Osteoblast (primary cell): ENCODE data around the gene ECSCR. TPM values are rescaled to one million over a fixed set of nuclear protein-coding genes. Genes with fewer than 3 reads are reported as not detected.
A peak's percentile ranks its signal among the peaks of the same experiment; 100 is the strongest.

ENCODE experiments used
- DNase-seq: peaks from one replicate; pipeline ENCODE4 v3.0.0; 2011; ENCODE audit warnings: low spot score, mixed read lengths; ENCODE audit not compliant: insufficient read length; ENCODE audit errors: missing footprints
- H2AFZ ChIP-seq: 2 replicates; pipeline ENCODE4 v1.6.0; 2011; ENCODE audit warnings: mild to moderate bottlenecking, low read length
- H3K27ac ChIP-seq: 2 replicates; pipeline ENCODE4 v1.5.1; 2011; ENCODE audit warnings: mild to moderate bottlenecking, low read depth, low read length, moderate library complexity
- H3K27me3 ChIP-seq: 2 replicates; pipeline ENCODE4 v1.6.0; 2012; ENCODE audit warnings: mild to moderate bottlenecking, control low read depth, inconsistent platforms, low read length, moderate library complexity; ENCODE audit not compliant: insufficient read depth
- H3K36me3 ChIP-seq: 2 replicates; pipeline ENCODE4 v1.5.1; 2011; ENCODE audit warnings: mild to moderate bottlenecking, low read length, control low read depth, moderate library complexity; ENCODE audit not compliant: insufficient read depth
- H3K4me1 ChIP-seq: 2 replicates; pipeline ENCODE4 v1.5.1; 2011; ENCODE audit warnings: mild to moderate bottlenecking, low read length, control low read depth, moderate library complexity; ENCODE audit not compliant: insufficient read depth
- H3K4me2 ChIP-seq: 2 replicates; pipeline ENCODE4 v1.6.0; 2011; ENCODE audit warnings: mild to moderate bottlenecking, low read length; ENCODE audit not compliant: insufficient read depth
- H3K4me3 ChIP-seq: fragments of 200-600 bp; sonication (generic); 3 replicates; pipeline ENCODE4 v1.5.1; 2012; ENCODE audit warnings: mild to moderate bottlenecking, low read length, inconsistent platforms; ENCODE audit not compliant: insufficient read depth
- H3K79me2 ChIP-seq: 2 replicates; pipeline ENCODE4 v1.6.0; 2012; ENCODE audit warnings: mild to moderate bottlenecking, low read length, control low read depth, inconsistent platforms; ENCODE audit not compliant: insufficient read depth
- H3K9me3 ChIP-seq: 2 replicates; pipeline ENCODE4 v1.5.1; 2011; ENCODE audit warnings: low read depth, low read length, control low read depth
- H4K20me1 ChIP-seq: 2 replicates; pipeline ENCODE4 v1.6.0; 2012; ENCODE audit warnings: mild to moderate bottlenecking, low read length, control low read depth; ENCODE audit not compliant: insufficient read depth
- total RNA-seq: library from RNA; depleted of rRNA; stranded (reverse); fragments of >200 nt; gene quantifications from 2 replicates; pipeline ENCODE4 v1.2.3, GENCODE V29; 2012
- TF ChIP-seq, protein P1 (sequence below): IDR thresholded peaks from 2 replicates; pipeline ENCODE4 v1.5.1; 2011; ENCODE audit warnings: mild to moderate bottlenecking, low read depth, low read length, moderate library complexity; ENCODE audit errors: extremely low read depth

The ECSCR gene
- total RNA-seq, 1 donor, result 0.36 TPM

DNA sequence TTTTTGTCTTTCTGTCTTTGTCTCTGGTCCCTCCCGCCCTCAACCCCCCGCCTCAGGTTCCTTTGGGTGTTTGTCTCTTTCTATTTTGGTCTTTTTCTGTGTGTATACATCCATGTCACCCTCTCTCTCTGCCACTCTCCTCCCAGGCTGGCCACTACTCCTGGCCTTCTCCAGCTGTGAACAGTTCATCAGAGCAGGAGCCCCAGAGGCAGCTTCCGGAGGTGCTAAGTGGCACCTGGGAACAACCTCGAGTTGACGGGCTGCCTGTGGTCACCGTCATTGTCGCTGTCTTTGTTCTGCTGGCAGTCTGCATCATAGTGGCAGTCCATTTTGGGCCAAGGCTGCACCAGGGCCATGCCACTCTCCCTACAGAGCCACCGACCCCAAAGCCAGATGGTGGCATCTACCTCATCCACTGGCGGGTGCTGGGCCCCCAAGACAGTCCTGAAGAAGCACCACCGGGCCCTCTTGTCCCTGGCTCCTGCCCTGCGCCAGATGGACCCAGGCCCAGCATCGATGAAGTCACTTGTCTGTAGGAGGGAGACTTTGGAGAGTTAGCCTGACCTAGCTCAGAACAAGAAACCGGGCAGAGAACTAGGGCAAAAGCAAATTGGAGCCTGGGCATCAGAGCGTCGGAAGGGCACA, 10.0 kb upstream of the ECSCR start:
- Histone ChIP-seq H3K4me3 (no peak overlapping the region), H3K27ac (no peak overlapping the region), H3K79me2 (no peaks in the 10 kb centered on the region), H3K36me3 (peaks cover 18% of the 10 kb centered on the region), H3K4me1 (peaks cover 15% of the 10 kb centered on the region), H2AFZ (no peak overlapping the region), H4K20me1 (no peaks in the 10 kb centered on the region), H3K9me3 (no peaks in the 10 kb centered on the region), H3K4me2 (no peak overlapping the region), H3K27me3 (no peaks in the 10 kb centered on the region)
- TF ChIP-seq, protein P1, sequence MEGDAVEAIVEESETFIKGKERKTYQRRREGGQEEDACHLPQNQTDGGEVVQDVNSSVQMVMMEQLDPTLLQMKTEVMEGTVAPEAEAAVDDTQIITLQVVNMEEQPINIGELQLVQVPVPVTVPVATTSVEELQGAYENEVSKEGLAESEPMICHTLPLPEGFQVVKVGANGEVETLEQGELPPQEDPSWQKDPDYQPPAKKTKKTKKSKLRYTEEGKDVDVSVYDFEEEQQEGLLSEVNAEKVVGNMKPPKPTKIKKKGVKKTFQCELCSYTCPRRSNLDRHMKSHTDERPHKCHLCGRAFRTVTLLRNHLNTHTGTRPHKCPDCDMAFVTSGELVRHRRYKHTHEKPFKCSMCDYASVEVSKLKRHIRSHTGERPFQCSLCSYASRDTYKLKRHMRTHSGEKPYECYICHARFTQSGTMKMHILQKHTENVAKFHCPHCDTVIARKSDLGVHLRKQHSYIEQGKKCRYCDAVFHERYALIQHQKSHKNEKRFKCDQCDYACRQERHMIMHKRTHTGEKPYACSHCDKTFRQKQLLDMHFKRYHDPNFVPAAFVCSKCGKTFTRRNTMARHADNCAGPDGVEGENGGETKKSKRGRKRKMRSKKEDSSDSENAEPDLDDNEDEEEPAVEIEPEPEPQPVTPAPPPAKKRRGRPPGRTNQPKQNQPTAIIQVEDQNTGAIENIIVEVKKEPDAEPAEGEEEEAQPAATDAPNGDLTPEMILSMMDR, result no peak
- DNase-seq, result peak; percentile 27

GRCh38 chr5:139470821-139471300, 8.3 kb upstream of the ECSCR start, which contains the start of gene SMIM33:
TSS of gene SMIM33 (plus strand) at chr5:139471004. CDS start at chr5:139471122, 118 bp downstream.
- H2AFZ ChIP-seq, result no peak within 1 kb of the TSS
- TF ChIP-seq, protein P1, result no peak
- no peaks in the 10 kb centered on the region for H3K9me3 ChIP-seq
- no peaks in the 10 kb centered on the region for H3K27me3 ChIP-seq
- H3K4me2 ChIP-seq, result no peak within 1 kb of the TSS
- peaks cover 15% of the 10 kb centered on the region for H3K4me1 ChIP-seq
- no peak within 1 kb of the TSS for H3K27ac ChIP-seq
- peaks cover 10% of the 10 kb centered on the region for H3K36me3 ChIP-seq
- H3K79me2 ChIP-seq, result no peaks in the 10 kb centered on the region
- no peaks in the 10 kb centered on the region for H4K20me1 ChIP-seq
- H3K4me3 ChIP-seq, result no peak within 1 kb of the TSS
- no peak for DNase-seq

DNA sequence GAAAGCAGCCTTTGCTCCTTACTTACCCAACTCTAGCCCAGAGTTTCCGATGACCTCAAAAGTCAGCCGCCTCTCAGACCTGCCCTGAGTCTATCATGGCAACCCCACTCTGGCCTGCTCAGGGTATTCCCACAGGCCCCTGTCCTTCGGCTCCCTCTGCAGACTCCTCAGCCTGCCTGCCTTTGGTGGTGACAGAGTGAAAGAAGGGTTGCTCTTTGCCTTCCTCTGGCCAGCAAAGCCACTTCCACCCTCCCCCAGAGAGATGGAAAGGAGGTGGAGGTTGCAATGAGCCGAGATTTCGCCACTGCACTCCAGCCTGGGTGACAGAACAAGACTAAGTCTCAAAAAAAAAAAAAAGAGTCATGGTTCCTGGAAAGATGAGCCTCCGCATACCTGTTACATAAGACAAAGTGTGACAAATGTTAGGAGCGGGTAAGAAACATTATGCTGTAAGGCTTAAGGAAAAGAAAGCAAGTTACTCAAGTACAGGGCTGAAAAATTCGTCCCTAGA, 5.9 kb upstream of the ECSCR start:
- peak; percentile 34 for DNase-seq

DNA sequence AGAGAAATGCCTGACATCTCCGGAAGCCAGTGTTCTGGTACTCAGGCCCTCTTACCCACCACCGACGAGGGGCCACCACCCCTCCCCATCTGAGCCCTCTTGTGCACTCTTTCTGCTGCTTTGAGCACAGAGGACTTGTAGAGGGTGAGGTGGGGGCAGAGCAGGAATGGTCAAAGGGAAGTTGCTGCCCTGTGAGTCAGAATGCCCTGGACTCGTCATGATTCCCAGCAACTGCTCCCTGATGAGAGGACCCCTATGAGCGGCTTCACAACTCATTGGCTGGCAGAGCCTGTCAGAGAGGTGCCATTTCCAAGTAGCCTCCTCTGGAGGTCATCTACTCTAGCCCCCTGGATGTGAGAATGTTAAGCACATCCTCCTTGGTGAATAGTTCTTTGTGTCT, 845 bp downstream of the ECSCR start:
- Histone ChIP-seq H3K4me1 (peaks cover 23% of the 10 kb centered on the region), H3K36me3 (no peaks in the 10 kb centered on the region), H3K9me3 (no peaks in the 10 kb centered on the region), H3K4me3 (no peak overlapping the region), H2AFZ (peak overlapping the region; percentile 32), H3K27ac (peak overlapping the region; percentile 61), H3K4me2 (no peak overlapping the region), H4K20me1 (no peaks in the 10 kb centered on the region), H3K79me2 (no peaks in the 10 kb centered on the region), H3K27me3 (no peaks in the 10 kb centered on the region)
- TF ChIP-seq, protein P1, result no peak
- DNase-seq, result peak; percentile 93

More for the DNA sequence above, 5.9 kb upstream of the ECSCR start:
- no peaks in the 10 kb centered on the region for H3K4me1 ChIP-seq
- no peak overlapping the region for H3K4me3 ChIP-seq
- TF ChIP-seq, protein P1, result no peak
- no peaks in the 10 kb centered on the region for H4K20me1 ChIP-seq
- no peaks in the 10 kb centered on the region for H3K9me3 ChIP-seq
- H3K36me3 ChIP-seq, result no peaks in the 10 kb centered on the region
- H3K4me2 ChIP-seq, result no peak overlapping the region
- no peak overlapping the region for H3K27ac ChIP-seq
- no peaks in the 10 kb centered on the region for H3K27me3 ChIP-seq
- peak overlapping the region; percentile 65 for H2AFZ ChIP-seq
- H3K79me2 ChIP-seq, result no peaks in the 10 kb centered on the region
